CD4-positive, alpha-beta T cell treated with Interleukin-6 at 100 ng/mL for 8 hours (primary cell): ENCODE results near the gene CWF19L2.

Experiments
- DNase-seq: peaks from one replicate; pipeline ENCODE4 v3.0.0-alpha.2; 2020; ENCODE audit warnings: mixed read lengths, low spot score

CWF19L2 gene

DNA sequence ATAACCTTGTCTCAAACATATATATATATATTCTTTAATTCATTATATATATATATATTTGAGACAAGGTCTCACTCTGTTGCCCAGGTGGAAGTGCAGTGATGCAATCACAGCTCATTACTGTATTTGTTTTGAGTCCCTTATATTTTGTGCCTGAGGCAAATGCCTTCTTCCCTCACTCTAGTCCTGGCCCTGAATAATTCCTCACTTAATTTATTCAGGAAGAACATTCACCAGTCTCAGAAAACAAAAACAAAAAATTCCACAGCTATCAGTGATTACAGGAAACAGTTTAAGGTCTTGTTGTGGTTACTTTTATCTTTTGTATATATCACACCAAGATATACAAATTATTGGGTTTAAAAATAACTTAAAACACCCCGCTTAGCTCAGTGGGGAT, 155.7 kb downstream of the CWF19L2 start:
- no peak for DNase-seq

DNA sequence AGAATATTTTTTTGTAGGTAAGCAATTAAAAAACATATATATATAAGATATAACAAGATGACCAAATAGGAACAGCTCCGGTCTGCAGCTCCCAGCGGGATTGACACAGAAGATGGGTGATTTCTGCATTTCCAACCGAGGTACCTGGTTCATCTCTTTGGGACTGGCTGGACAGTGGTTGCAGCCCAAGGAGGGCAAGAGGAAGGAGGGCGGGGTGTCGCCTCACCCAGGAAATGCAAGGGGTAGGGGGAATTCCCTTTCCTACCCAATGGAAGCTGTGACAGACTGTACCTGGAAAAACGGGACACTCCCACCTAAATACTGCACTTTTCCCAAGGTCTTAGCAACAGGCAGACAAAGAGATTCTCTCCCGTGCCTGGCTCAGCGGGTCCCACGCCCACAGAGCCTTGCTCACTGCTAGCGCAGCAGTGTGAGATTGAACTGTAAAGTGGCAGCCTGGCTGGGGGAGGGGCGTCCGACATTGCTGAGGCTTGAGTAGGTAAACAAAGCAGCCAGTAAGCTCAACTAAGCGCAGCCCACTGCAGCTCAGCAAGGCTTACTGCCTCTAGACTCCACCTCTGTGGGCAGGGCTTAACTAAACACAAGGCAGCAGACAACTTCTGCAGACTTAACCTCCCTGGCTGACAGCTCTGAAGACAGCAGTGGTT, 163.8 kb downstream of the CWF19L2 start:
- DNase-seq, result no peak

DNA sequence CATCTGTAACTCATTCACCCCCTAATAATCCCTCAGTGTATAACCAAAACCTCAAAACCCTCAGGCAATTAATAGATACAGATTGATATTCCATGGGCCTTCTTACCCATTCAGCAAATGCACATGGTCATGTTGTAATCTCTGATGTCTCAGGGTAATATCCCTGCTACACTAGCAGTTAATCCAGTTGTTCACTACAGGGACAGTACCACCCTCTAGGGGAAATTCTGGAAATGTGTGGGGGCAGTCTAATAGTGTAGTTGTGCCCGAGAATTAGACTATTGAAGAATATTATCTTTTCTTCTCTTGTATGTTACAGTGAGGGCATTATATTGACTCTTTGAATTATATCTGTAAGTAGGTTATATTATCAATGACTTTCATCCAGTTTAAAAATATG, 175.4 kb downstream of the CWF19L2 start:
- no peak for DNase-seq
